Transverse colon (tissue), 4 donors: ENCODE results near the gene RIT2. TPM values are rescaled to one million over a fixed set of nuclear protein-coding genes. Genes with fewer than 3 reads are reported as not detected.

Experiments used
- DNase-seq: peaks from one replicate; pipeline ENCODE4 v3.0.0-alpha.2; 2019
- H3K27ac ChIP-seq, 4 donors: fragments of 200-600 bp; sonication (generic); 2 replicates each; pipeline ENCODE4 v1.5.1; 2016 to 2018; ENCODE audit warnings: inconsistent platforms in 4 of 4
- H3K27me3 ChIP-seq: fragments of 200-600 bp; sonication (generic); 2 replicates; pipeline ENCODE4 v1.5.1; 2017; ENCODE audit warnings: inconsistent platforms
- H3K36me3 ChIP-seq, 4 donors: fragments of 200-600 bp; sonication (generic); 2 replicates each; pipeline ENCODE4 v1.5.1; 2017 to 2019; ENCODE audit warnings: inconsistent platforms in 4 of 4
- H3K4me1 ChIP-seq, 4 donors: fragments of 200-600 bp; sonication (generic); 2 replicates each; pipeline ENCODE4 v1.5.1; 2017 to 2020; ENCODE audit warnings: inconsistent platforms in 4 of 4
- H3K4me3 ChIP-seq, 4 donors: fragments of 200-600 bp; sonication (generic); 1 replicate in 1 of 4; 2 replicates in 3 of 4; pipeline versions ENCODE4 v1.5.1 to v1.6.1; 2017 to 2019; ENCODE audit warnings: inconsistent platforms in 4 of 4
- H3K9me3 ChIP-seq, 2 donors: fragments of 200-600 bp; sonication (generic); 2 replicates each; pipeline ENCODE4 v1.5.1; 2017 to 2019; ENCODE audit warnings: inconsistent platforms in 2 of 2
- EP300 ChIP-seq: sonication (generic); formaldehyde crosslinking; IDR thresholded peaks from one replicate; pipeline ENCODE4 v1.6.1; 2017; ENCODE audit warnings: antibody characterized with exemption, low read depth
- POLR2A ChIP-seq: fragments of 450-650 bp; IDR thresholded peaks from one replicate; pipeline ENCODE4 v1.6.1; 2016; ENCODE audit warnings: antibody characterized with exemption, mild to moderate bottlenecking, moderate library complexity
- POLR2AphosphoS5 ChIP-seq, 3 donors: sonication (generic); formaldehyde crosslinking; IDR thresholded peaks; one replicate each; pipeline ENCODE4 v1.6.1; 2016; ENCODE audit warnings: antibody characterized with exemption in 3 of 3
- whole genome bisulfite sequencing, 2 donors: methylation state at CpG; one replicate each; pipeline ENCODE4 v1.1.5; 2018; ENCODE audit warnings: low coverage in 1 of 2; 5-methylcytosine and 5-hydroxymethylcytosine counted together
- in situ Hi-C, 4 donors: fragments of 200-750 bp; cut with MboI; loops; one replicate each; pipeline versions ENCODE4 v1.15.0 to v1.15.1; 2017; ENCODE audit warnings: low sequenced_read_pairs in 3 of 4, low pct_ligation_motif_present in 1 of 4, low pct_unique_long_range_greater_than_20kb in 1 of 4
- intact Hi-C: fragments of 100-400 bp; cut with DNase I; formaldehyde crosslinking; loops from one replicate; pipeline ENCODE4 v1.15.1; 2023; ENCODE audit warnings: low total_unique reads
- total RNA-seq, 4 donors: library from RNA; depleted of rRNA; stranded (reverse); fragments of >200 nt; gene quantifications; one replicate each; pipeline ENCODE4 v1.1.0, GENCODE V29; 2016
- TF ChIP-seq, protein P1 (sequence below), 5 experiments: fragments of 200-600 bp in 3 of 5; fragments of 450-650 bp in 2 of 5; sonication (generic) in 3 of 5; IDR thresholded peaks; 1 replicate in 2 of 5; 2 replicates in 3 of 5; pipeline ENCODE4 v1.5.1; 2016 to 2017; ENCODE audit warnings: antibody characterized with exemption in 5 of 5, inconsistent platforms in 3 of 5, mild to moderate bottlenecking in 2 of 5, moderate library complexity in 1 of 5

RIT2 gene
- total RNA-seq, 4 donors from 2014 or later, result not detected

DNA sequence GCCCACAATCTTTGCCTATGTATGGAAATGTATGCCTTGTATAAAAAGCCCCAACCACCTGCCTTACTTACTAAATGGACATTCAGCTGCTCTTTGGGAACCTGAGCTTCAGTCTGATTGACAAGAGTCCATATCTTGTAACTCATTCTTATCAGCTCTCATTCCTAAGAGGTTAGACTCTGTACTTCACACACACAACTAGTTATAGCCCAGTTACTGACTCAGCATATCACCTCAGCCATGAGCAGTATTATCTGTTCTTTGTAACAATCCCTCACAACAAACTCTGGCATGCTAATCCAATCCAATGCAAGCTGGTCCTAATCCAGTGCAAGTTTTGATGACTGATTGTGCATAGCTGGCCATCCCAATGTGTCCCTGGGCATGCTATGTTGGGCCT lies 250.6 kb downstream of the RIT2 start:
- no peak for TF ChIP-seq EP300
- no peak for DNase-seq
- no peak overlapping the region for H3K4me3 ChIP-seq
- no peak overlapping the region for H3K27ac ChIP-seq
- no peaks in the 10 kb centered on the region for H3K4me1 ChIP-seq
- in situ Hi-C loops (no loop called here), intact Hi-C loops (no loop called here)
- H3K27me3 ChIP-seq, result no peaks in the 10 kb centered on the region
- H3K9me3 ChIP-seq, result no peaks in the 10 kb centered on the region
- H3K36me3 ChIP-seq, result no peaks in the 10 kb centered on the region

DNA sequence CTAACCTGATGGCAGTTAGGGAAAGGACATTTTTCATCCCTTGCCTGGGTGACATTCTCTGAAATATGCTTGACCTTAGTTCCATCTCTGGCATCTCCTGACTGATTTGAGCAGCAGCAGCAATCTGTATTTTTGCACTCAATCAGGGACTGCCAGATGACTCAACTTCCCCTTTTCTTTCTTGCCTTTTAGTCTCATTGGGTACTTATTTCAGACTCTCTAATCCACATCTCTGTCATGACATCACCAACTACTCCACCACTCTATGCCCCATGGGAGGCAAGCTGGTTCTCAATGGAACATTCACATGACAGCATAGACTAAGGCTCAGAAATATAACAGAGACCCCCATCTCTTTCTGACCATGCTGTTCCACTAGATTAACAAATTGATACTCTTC lies 254.2 kb downstream of the RIT2 start:
- no peak for DNase-seq
- intact Hi-C loops (no loop called here), in situ Hi-C loops (no loop called here)
- H3K9me3 ChIP-seq, result no peaks in the 10 kb centered on the region
- H3K4me1 ChIP-seq, result no peaks in the 10 kb centered on the region
- H3K36me3 ChIP-seq, result no peaks in the 10 kb centered on the region
- no peak overlapping the region for H3K4me3 ChIP-seq
- no peak overlapping the region for H3K27ac ChIP-seq
- TF ChIP-seq POLR2AphosphoS5 (IDR thresholded peaks at IDR 0.05) (no peak), EP300 (no peak), POLR2A (no peak)
- TF ChIP-seq, protein P1, sequence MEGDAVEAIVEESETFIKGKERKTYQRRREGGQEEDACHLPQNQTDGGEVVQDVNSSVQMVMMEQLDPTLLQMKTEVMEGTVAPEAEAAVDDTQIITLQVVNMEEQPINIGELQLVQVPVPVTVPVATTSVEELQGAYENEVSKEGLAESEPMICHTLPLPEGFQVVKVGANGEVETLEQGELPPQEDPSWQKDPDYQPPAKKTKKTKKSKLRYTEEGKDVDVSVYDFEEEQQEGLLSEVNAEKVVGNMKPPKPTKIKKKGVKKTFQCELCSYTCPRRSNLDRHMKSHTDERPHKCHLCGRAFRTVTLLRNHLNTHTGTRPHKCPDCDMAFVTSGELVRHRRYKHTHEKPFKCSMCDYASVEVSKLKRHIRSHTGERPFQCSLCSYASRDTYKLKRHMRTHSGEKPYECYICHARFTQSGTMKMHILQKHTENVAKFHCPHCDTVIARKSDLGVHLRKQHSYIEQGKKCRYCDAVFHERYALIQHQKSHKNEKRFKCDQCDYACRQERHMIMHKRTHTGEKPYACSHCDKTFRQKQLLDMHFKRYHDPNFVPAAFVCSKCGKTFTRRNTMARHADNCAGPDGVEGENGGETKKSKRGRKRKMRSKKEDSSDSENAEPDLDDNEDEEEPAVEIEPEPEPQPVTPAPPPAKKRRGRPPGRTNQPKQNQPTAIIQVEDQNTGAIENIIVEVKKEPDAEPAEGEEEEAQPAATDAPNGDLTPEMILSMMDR (IDR thresholded peaks at IDR 0.05), result no peak
- no peaks in the 10 kb centered on the region for H3K27me3 ChIP-seq

DNA sequence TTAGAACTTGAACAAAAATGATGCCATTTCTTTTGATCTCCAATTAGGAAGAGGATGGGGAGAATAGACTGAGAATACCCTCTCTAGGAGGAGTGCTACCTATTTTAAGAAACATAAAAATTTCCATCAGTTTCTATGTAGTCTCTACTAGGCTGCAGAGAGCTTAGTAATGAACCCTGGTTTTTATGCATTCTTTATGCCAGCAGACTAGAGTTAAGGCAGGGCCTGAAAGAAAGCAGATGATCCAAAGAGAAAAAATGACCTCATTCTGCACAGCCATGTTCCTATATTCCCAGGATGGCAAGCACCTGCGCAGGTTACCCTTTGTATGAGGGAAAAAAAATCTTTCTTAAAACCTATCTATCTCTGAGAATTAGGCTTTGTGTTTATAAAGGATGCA lies 254.9 kb downstream of the RIT2 start:
- Histone ChIP-seq H3K27ac (no peak overlapping the region), H3K4me1 (no peaks in the 10 kb centered on the region), H3K4me3 (no peak overlapping the region), H3K9me3 (no peaks in the 10 kb centered on the region), H3K36me3 (no peaks in the 10 kb centered on the region), H3K27me3 (no peaks in the 10 kb centered on the region)
- intact Hi-C loops (no loop called here), in situ Hi-C loops (no loop called here)
- TF ChIP-seq, protein P1 (IDR thresholded peaks at IDR 0.05), result no peak
- TF ChIP-seq EP300 (no peak), POLR2A (no peak), POLR2AphosphoS5 (IDR thresholded peaks at IDR 0.05) (no peak)
- no peak for DNase-seq
- 82 to 100% methylated on average over 1 of the region's 1 CpG for WGBS, 2 donors

DNA sequence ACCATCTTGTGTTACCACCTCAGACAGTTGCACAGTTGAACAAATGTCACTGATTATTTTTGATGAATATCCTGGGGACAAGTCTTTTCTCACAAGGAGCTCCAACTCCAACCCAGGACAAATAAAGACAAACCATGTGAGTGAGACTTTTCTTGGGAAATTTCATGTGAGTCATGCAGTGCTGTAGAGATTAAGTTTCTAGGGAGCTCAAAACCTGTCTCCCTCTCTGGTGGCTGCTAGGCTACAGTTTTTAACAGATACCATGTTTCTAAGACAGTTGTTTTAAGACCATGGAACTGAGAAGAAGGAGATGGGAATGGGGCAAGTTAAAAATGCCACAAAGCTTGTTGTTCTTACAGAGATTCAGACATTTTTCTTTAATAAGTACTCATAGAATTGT lies 255.5 kb downstream of the RIT2 start:
- H3K27ac ChIP-seq, result no peak overlapping the region
- no peaks in the 10 kb centered on the region for H3K4me1 ChIP-seq
- in situ Hi-C loops (no loop called here), intact Hi-C loops (no loop called here)
- TF ChIP-seq EP300, result no peak
- TF ChIP-seq, protein P1 (IDR thresholded peaks at IDR 0.05), result no peak
- TF ChIP-seq POLR2A, result no peak
- TF ChIP-seq POLR2AphosphoS5 (IDR thresholded peaks at IDR 0.05), result no peak
- H3K36me3 ChIP-seq, result no peaks in the 10 kb centered on the region
- H3K9me3 ChIP-seq, result no peaks in the 10 kb centered on the region
- H3K4me3 ChIP-seq, result no peak overlapping the region
- no peaks in the 10 kb centered on the region for H3K27me3 ChIP-seq
- DNase-seq, result no peak

DNA sequence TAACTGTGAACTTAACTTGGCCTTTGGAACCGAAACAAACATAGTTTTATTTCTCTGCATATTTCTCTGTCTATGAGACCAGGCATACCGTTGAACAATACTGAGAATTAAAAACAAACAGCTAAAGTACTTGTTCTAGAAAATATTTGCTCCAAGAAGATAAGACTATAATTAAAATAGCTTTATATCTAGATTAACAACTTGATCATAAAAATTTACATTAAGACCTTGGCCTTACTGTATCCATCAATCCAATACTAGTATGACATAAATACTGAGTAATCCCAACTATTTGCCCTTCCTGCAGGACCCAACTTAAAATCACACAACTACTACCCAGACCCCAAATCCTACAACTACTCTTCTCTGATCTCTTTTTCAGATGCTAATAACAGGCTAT lies 260.9 kb downstream of the RIT2 start:
- 38 to 58% methylated on average over 2 of the region's 2 CpGs for WGBS, 2 donors

More for the DNA sequence above, 260.9 kb downstream of the RIT2 start:
- no peaks in the 10 kb centered on the region for H3K36me3 ChIP-seq
- no peaks in the 10 kb centered on the region for H3K27me3 ChIP-seq
- no peaks in the 10 kb centered on the region for H3K9me3 ChIP-seq
- DNase-seq, result no peak
- in situ Hi-C loops, result no loop called here
- intact Hi-C loops, result no loop called here
- TF ChIP-seq POLR2A, result no peak
- TF ChIP-seq POLR2AphosphoS5 (IDR thresholded peaks at IDR 0.05), result no peak
- TF ChIP-seq, protein P1 (IDR thresholded peaks at IDR 0.05), result no peak
- TF ChIP-seq EP300, result no peak
- H3K27ac ChIP-seq, result no peak overlapping the region
- H3K4me1 ChIP-seq, result no peaks in the 10 kb centered on the region
- H3K4me3 ChIP-seq, result no peak overlapping the region
